ENCODE measurements around the gene CAMK1D. TPM values are rescaled to one million over a fixed set of nuclear protein-coding genes. Genes with fewer than 3 reads are reported as not detected.

Gene CAMK1D
- total and polyA plus RNA-seq, 2 experiments from 2014 or later = 3.5 to 6.0 TPM

- H3K27me3 ChIP-seq = no peaks in the 10 kb centered on the region
- no peak for TF ChIP-seq EZH2phosphoT487 (IDR thresholded peaks at IDR 0.05; ENCODE audit: low read depth, severe bottlenecking, unreplicated experiment)
- no peak overlapping the region for H2AFZ ChIP-seq
- no peak overlapping the region for H3K4me2 ChIP-seq
- H3K27ac ChIP-seq = no peak overlapping the region
- no peaks in the 10 kb centered on the region for H3K36me3 ChIP-seq (replicated peaks; ENCODE audit: insufficient read depth, low read depth)
- H3K79me2 ChIP-seq = no peaks in the 10 kb centered on the region
- H3K4me1 ChIP-seq (ENCODE audit: insufficient read depth) = peaks cover 5% of the 10 kb centered on the region
- no peaks in the 10 kb centered on the region for H4K20me1 ChIP-seq (ENCODE audit: insufficient read depth, poor library complexity, severe bottlenecking)
- no peaks in the 10 kb centered on the region for H3K9me2 ChIP-seq (replicated peaks; ENCODE audit: insufficient read depth)
- DNase-seq (ENCODE audit: low spot score) = no peak
- WGBS (ENCODE audit: low lambda C conversion rate, missing lambda C conversion rate) = 87% methylated on average over 9 of the region's 9 CpGs
- no peak overlapping the region for H3K4me3 ChIP-seq
- H3K9me3 ChIP-seq (ENCODE audit: low read depth) = no peaks in the 10 kb centered on the region
These were observed 265.0 kb downstream of the CAMK1D start for GRCh38 chr10:12614177-12614995.

- Histone ChIP-seq H3K9me2 (replicated peaks; ENCODE audit: insufficient read depth) (no peaks in the 10 kb centered on the region), H3K27me3 (no peaks in the 10 kb centered on the region), H3K9me3 (ENCODE audit: low read depth) (no peaks in the 10 kb centered on the region), H3K4me1 (ENCODE audit: insufficient read depth) (peaks cover 5% of the 10 kb centered on the region), H3K4me3 (no peak overlapping the region), H4K20me1 (ENCODE audit: insufficient read depth, poor library complexity, severe bottlenecking) (no peaks in the 10 kb centered on the region), H3K79me2 (no peaks in the 10 kb centered on the region), H2AFZ (no peak overlapping the region), H3K4me2 (no peak overlapping the region), H3K27ac (no peak overlapping the region), H3K36me3 (replicated peaks; ENCODE audit: insufficient read depth, low read depth) (no peaks in the 10 kb centered on the region)
- no peak for TF ChIP-seq EZH2phosphoT487 (IDR thresholded peaks at IDR 0.05; ENCODE audit: low read depth, severe bottlenecking, unreplicated experiment)
- no peak for TF ChIP-seq EZH2 (IDR thresholded peaks at IDR 0.05; ENCODE audit: borderline replicate concordance)
- no peak for TF ChIP-seq CTCF (IDR thresholded peaks at IDR 0.05; ENCODE audit: poor library complexity)
- whole genome bisulfite sequencing (ENCODE audit: low lambda C conversion rate, missing lambda C conversion rate) = 97% methylated on average over 17 of the region's 17 CpGs
- no peak for DNase-seq (ENCODE audit: low spot score)
These were observed 266.2 kb downstream of the CAMK1D start for GRCh38 chr10:12615296-12616220.

- no peak overlapping the region for H3K27ac ChIP-seq
- no peaks in the 10 kb centered on the region for H4K20me1 ChIP-seq (ENCODE audit: insufficient read depth, poor library complexity, severe bottlenecking)
- no peaks in the 10 kb centered on the region for H3K36me3 ChIP-seq (replicated peaks; ENCODE audit: insufficient read depth, low read depth)
- DNase-seq (ENCODE audit: low spot score) = no peak
- no peaks in the 10 kb centered on the region for H3K9me3 ChIP-seq (ENCODE audit: low read depth)
- peaks cover 5% of the 10 kb centered on the region for H3K4me1 ChIP-seq (ENCODE audit: insufficient read depth)
- no peaks in the 10 kb centered on the region for H3K27me3 ChIP-seq
- no peaks in the 10 kb centered on the region for H3K9me2 ChIP-seq (replicated peaks; ENCODE audit: insufficient read depth)
- H3K4me3 ChIP-seq = no peak overlapping the region
- 65% methylated on average over 15 of the region's 15 CpGs for whole genome bisulfite sequencing (ENCODE audit: low lambda C conversion rate, missing lambda C conversion rate)
- TF ChIP-seq CTCF (IDR thresholded peaks at IDR 0.05; ENCODE audit: poor library complexity) = no peak
- TF ChIP-seq EZH2phosphoT487 (IDR thresholded peaks at IDR 0.05; ENCODE audit: low read depth, severe bottlenecking, unreplicated experiment) = no peak
- TF ChIP-seq EZH2 (IDR thresholded peaks at IDR 0.05; ENCODE audit: borderline replicate concordance) = no peak
- H2AFZ ChIP-seq = no peak overlapping the region
- no peak overlapping the region for H3K4me2 ChIP-seq
- no peaks in the 10 kb centered on the region for H3K79me2 ChIP-seq
These were observed 268.1 kb downstream of the CAMK1D start for GRCh38 chr10:12617191-12618175.

Measured in hepatocyte (in vitro differentiated cells).